GM19023 (cell line): ENCODE measurements around the gene CACNB4.
"Not testable (repeated sequence)": the region's sequence is repeated elsewhere in the genome, so short reads cannot be mapped to it uniquely, and the experiment has no call there.

Experiments
- ATAC-seq: cut with Tn5 transposase; IDR thresholded peaks from one replicate; pipeline ENCODE4 v1.9.1; 2021; ENCODE audit warnings: mild to moderate bottlenecking, moderate library complexity; ENCODE audit not compliant: unreplicated experiment

CACNB4 gene

GRCh38 chr2:151796774-151797173 lies 302.1 kb downstream of the CACNB4 start:
- ATAC-seq, result no peak

GRCh38 chr2:151795646-151796240 lies 303.1 kb downstream of the CACNB4 start:
- no peak for ATAC-seq

- not testable (repeated sequence) for ATAC-seq
These were observed 304.4 kb downstream of the CACNB4 start for GRCh38 chr2:151794422-151794821.

- no peak for ATAC-seq
These were observed 305.7 kb downstream of the CACNB4 start for GRCh38 chr2:151793123-151793522.

GRCh38 chr2:151792589-151792988 lies 306.3 kb downstream of the CACNB4 start:
- no peak for ATAC-seq

GRCh38 chr2:151791545-151791944 lies 307.3 kb downstream of the CACNB4 start:
- ATAC-seq, result no peak

GRCh38 chr2:151790689-151791088 lies 308.2 kb downstream of the CACNB4 start:
- ATAC-seq, result no peak

- ATAC-seq, result no peak
These were observed 309.6 kb downstream of the CACNB4 start for GRCh38 chr2:151789055-151789834.

- no peak for ATAC-seq
These were observed 312.4 kb downstream of the CACNB4 start for GRCh38 chr2:151786483-151786882.

GRCh38 chr2:151786077-151786476 lies 312.8 kb downstream of the CACNB4 start:
- no peak for ATAC-seq

- ATAC-seq, result no peak
These were observed 315.7 kb downstream of the CACNB4 start for GRCh38 chr2:151783133-151783520.
